ENCODE results near the gene TMEFF2. TPM values are rescaled to one million over a fixed set of nuclear protein-coding genes. Genes with fewer than 3 reads are reported as not detected.

The TMEFF2 gene
- total RNA-seq, 2 donors from 2014 or later: 3.2 to 55.8 TPM

- no peak for TF ChIP-seq POLR2AphosphoS5 (IDR thresholded peaks at IDR 0.05)
- no peak for TF ChIP-seq CTCF (IDR thresholded peaks at IDR 0.05)
- TF ChIP-seq POLR2A (IDR thresholded peaks at IDR 0.05): no peak
- intact Hi-C loops (cut with DNase I): no loop called here
- 77% methylated on average over 2 of the region's 2 CpGs for WGBS
- Histone ChIP-seq H3K27me3 (replicated peaks; ENCODE audit: insufficient read depth) (no peaks in the 10 kb centered on the region), H3K27ac (no peak overlapping the region), H3K4me3 (no peak overlapping the region), H3K4me1 (replicated peaks) (no peaks in the 10 kb centered on the region), H3K9me3 (no peaks in the 10 kb centered on the region), H3K36me3 (no peaks in the 10 kb centered on the region)
- no peak for DNase-seq (ENCODE audit: low spot score)
Observed at GRCh38 chr2:191936882-191937405, 257.8 kb downstream of the TMEFF2 start.

GRCh38 chr2:191935247-191935646 is 259.5 kb downstream of the TMEFF2 start:
- intact Hi-C loops (cut with DNase I): no loop called here
- no peak for DNase-seq (ENCODE audit: low spot score)
- Histone ChIP-seq H3K4me1 (replicated peaks) (no peaks in the 10 kb centered on the region), H3K4me3 (no peak overlapping the region), H3K36me3 (no peaks in the 10 kb centered on the region), H3K27ac (no peak overlapping the region), H3K27me3 (replicated peaks; ENCODE audit: insufficient read depth) (no peaks in the 10 kb centered on the region), H3K9me3 (no peaks in the 10 kb centered on the region)
- WGBS: 75% methylated on average over 3 of the region's 3 CpGs
- TF ChIP-seq POLR2AphosphoS5 (IDR thresholded peaks at IDR 0.05) (no peak), POLR2A (IDR thresholded peaks at IDR 0.05) (no peak), CTCF (IDR thresholded peaks at IDR 0.05) (no peak)

GRCh38 chr2:191933307-191934105 is 261.2 kb downstream of the TMEFF2 start:
- Histone ChIP-seq H3K27ac (no peak overlapping the region), H3K27me3 (replicated peaks; ENCODE audit: insufficient read depth) (no peaks in the 10 kb centered on the region), H3K4me3 (no peak overlapping the region), H3K36me3 (no peaks in the 10 kb centered on the region), H3K9me3 (no peaks in the 10 kb centered on the region), H3K4me1 (replicated peaks) (no peaks in the 10 kb centered on the region)
- DNase-seq (ENCODE audit: low spot score): no peak
- no peak for TF ChIP-seq POLR2AphosphoS5 (IDR thresholded peaks at IDR 0.05)
- TF ChIP-seq POLR2A (IDR thresholded peaks at IDR 0.05): no peak
- TF ChIP-seq CTCF (IDR thresholded peaks at IDR 0.05): no peak
- WGBS: 90% methylated on average over 2 of the region's 2 CpGs
- intact Hi-C loops (cut with DNase I): no loop called here

- Histone ChIP-seq H3K9me3 (no peaks in the 10 kb centered on the region), H3K36me3 (no peaks in the 10 kb centered on the region), H3K27ac (no peak overlapping the region), H3K4me1 (replicated peaks) (no peaks in the 10 kb centered on the region), H3K4me3 (no peak overlapping the region), H3K27me3 (replicated peaks; ENCODE audit: insufficient read depth) (no peaks in the 10 kb centered on the region)
- peak; percentile 29 for DNase-seq (ENCODE audit: low spot score)
- WGBS: 40% methylated on average over 1 of the region's 1 CpG
- peak; percentile 85 for TF ChIP-seq POLR2AphosphoS5 (IDR thresholded peaks at IDR 0.05)
- no peak for TF ChIP-seq POLR2A (IDR thresholded peaks at IDR 0.05)
- intact Hi-C loops (cut with DNase I): no loop called here
Observed at GRCh38 chr2:191932286-191932685, 262.4 kb downstream of the TMEFF2 start.

GRCh38 chr2:191931329-191931728 is 263.4 kb downstream of the TMEFF2 start:
- Histone ChIP-seq H3K36me3 (no peaks in the 10 kb centered on the region), H3K27me3 (replicated peaks; ENCODE audit: insufficient read depth) (no peaks in the 10 kb centered on the region), H3K9me3 (no peaks in the 10 kb centered on the region), H3K4me3 (no peak overlapping the region), H3K4me1 (replicated peaks) (no peaks in the 10 kb centered on the region), H3K27ac (no peak overlapping the region)
- WGBS: 93% methylated on average over 1 of the region's 1 CpG
- DNase-seq (ENCODE audit: low spot score): no peak
- intact Hi-C loops (cut with DNase I): no loop called here
- TF ChIP-seq CTCF (IDR thresholded peaks at IDR 0.05): no peak
- no peak for TF ChIP-seq POLR2AphosphoS5 (IDR thresholded peaks at IDR 0.05)
- TF ChIP-seq POLR2A (IDR thresholded peaks at IDR 0.05): no peak

Data from prostate gland (tissue), 2 donors.